Neuronal stem cell (in vitro differentiated cells): ENCODE measurements around the gene NEGR1.

Experiments
- DNase-seq: peaks from one replicate; pipeline ENCODE4 v3.0.0-alpha.2; 2013; ENCODE audit warnings: low spot score
- H2AFZ ChIP-seq: one replicate; pipeline ENCODE4 v1.6.1; 2013; ENCODE audit warnings: mild to moderate bottlenecking, low read length, inconsistent platforms
- H2AK5ac ChIP-seq: 2 replicates; pipeline ENCODE4 v1.6.1; 2013; ENCODE audit warnings: low read depth, mild to moderate bottlenecking, inconsistent platforms, low read length, moderate library complexity, mixed read lengths
- H2BK120ac ChIP-seq: 2 replicates; pipeline ENCODE4 v1.6.1; 2013; ENCODE audit warnings: low read depth, mild to moderate bottlenecking, inconsistent platforms, low read length, moderate library complexity, mixed read lengths
- H2BK12ac ChIP-seq: one replicate; pipeline ENCODE4 v1.6.1; 2013; ENCODE audit warnings: low read length, inconsistent platforms
- H2BK15ac ChIP-seq: 2 replicates; pipeline ENCODE4 v1.6.1; 2013; ENCODE audit warnings: mild to moderate bottlenecking, low read length, inconsistent platforms, mixed read lengths
- H2BK5ac ChIP-seq: one replicate; pipeline ENCODE4 v1.6.1; 2013; ENCODE audit warnings: inconsistent platforms, mild to moderate bottlenecking, low read length, moderate library complexity
- H3K14ac ChIP-seq: one replicate; pipeline ENCODE4 v1.6.1; 2013; ENCODE audit warnings: low read length, inconsistent platforms
- H3K18ac ChIP-seq: 2 replicates; pipeline ENCODE4 v1.6.1; 2013; ENCODE audit warnings: low read length, inconsistent platforms
- H3K23ac ChIP-seq: 2 replicates; pipeline ENCODE4 v1.6.1; 2013; ENCODE audit warnings: low read depth, mild to moderate bottlenecking, mixed read lengths, low read length, inconsistent platforms; ENCODE audit not compliant: poor library complexity
- H3K27ac ChIP-seq: replicated peaks from 3 replicates; pipeline ENCODE4 v1.5.1; 2013; ENCODE audit warnings: low read length, inconsistent platforms
- H3K27me3 ChIP-seq, 3 experiments: 2 replicates each; pipeline ENCODE4 v1.6.1; 2013; ENCODE audit warnings: low read length in 3 of 3, mild to moderate bottlenecking in 2 of 3, inconsistent platforms in 1 of 3, low read depth in 1 of 3, mixed read lengths in 1 of 3, moderate library complexity in 1 of 3; ENCODE audit not compliant: control insufficient read depth in 3 of 3, insufficient read depth in 3 of 3
- H3K36me3 ChIP-seq, 2 donors: replicated peaks in 1 of 2; 2 replicates each; pipeline ENCODE4 v1.6.1; 2013; ENCODE audit warnings: low read length in 2 of 2; ENCODE audit not compliant: control insufficient read depth in 2 of 2, insufficient read depth in 2 of 2
- H3K4ac ChIP-seq: 2 replicates; pipeline ENCODE4 v1.6.1; 2013; ENCODE audit warnings: inconsistent platforms, mild to moderate bottlenecking, low read length, moderate library complexity
- H3K4me1 ChIP-seq, 2 donors: 1 replicate in 1 of 2; 2 replicates in 1 of 2; pipeline ENCODE4 v1.6.1; 2013; ENCODE audit warnings: low read length in 2 of 2, low read depth in 1 of 2; ENCODE audit not compliant: control insufficient read depth in 2 of 2, insufficient read depth in 1 of 2
- H3K4me2 ChIP-seq: one replicate; pipeline ENCODE4 v1.6.1; 2013; ENCODE audit warnings: mild to moderate bottlenecking, low read length, inconsistent platforms; ENCODE audit not compliant: insufficient read depth, poor library complexity, severe bottlenecking
- H3K4me3 ChIP-seq, 2 donors: 2 replicates each; pipeline ENCODE4 v1.5.1; 2013; ENCODE audit warnings: low read length in 2 of 2, mild to moderate bottlenecking in 2 of 2, inconsistent platforms in 1 of 2, moderate library complexity in 1 of 2
- H3K79me1 ChIP-seq: one replicate; pipeline ENCODE4 v1.6.1; 2013; ENCODE audit warnings: low read depth, mild to moderate bottlenecking, inconsistent platforms, low read length, moderate library complexity
- H3K9ac ChIP-seq: one replicate; pipeline ENCODE4 v1.6.1; 2013; ENCODE audit warnings: mild to moderate bottlenecking, low read depth, low read length, inconsistent platforms; ENCODE audit not compliant: poor library complexity
- H3K9me3 ChIP-seq, 2 donors: replicated peaks in 1 of 2; 2 replicates each; pipeline versions ENCODE3 to v1.6.1; 2013; ENCODE audit warnings: low read length in 2 of 2, mild to moderate bottlenecking in 2 of 2, inconsistent platforms in 1 of 2, low read depth in 1 of 2, mixed read lengths in 1 of 2, moderate library complexity in 1 of 2; ENCODE audit not compliant: control insufficient read depth in 2 of 2, insufficient read depth in 1 of 2
- H4K8ac ChIP-seq: one replicate; pipeline ENCODE4 v1.6.1; 2013; ENCODE audit warnings: low read depth, mild to moderate bottlenecking, inconsistent platforms, low read length, moderate library complexity
- H4K91ac ChIP-seq: one replicate; pipeline ENCODE4 v1.6.1; 2013; ENCODE audit warnings: low read length, low read depth, mild to moderate bottlenecking, inconsistent platforms; ENCODE audit not compliant: poor library complexity
- WGBS, 2 donors: extraction: QIAGEN DNeasy Blood & Tissue Kit; methylation state at CpG; one replicate each; pipeline ENCODE4 v1.1.7; 2013; ENCODE audit warnings: missing lambda C conversion rate in 2 of 2, mixed read lengths in 1 of 2; ENCODE audit not compliant: insufficient read length in 2 of 2, insufficient replicate concordance in 1 of 2; ENCODE audit errors: extremely low coverage in 2 of 2; 5-methylcytosine and 5-hydroxymethylcytosine counted together

Gene NEGR1

GRCh38 chr1:71817028-71817427 lies 465.3 kb downstream of the NEGR1 start:
- H3K18ac ChIP-seq: no peak overlapping the region
- no peak overlapping the region for H4K8ac ChIP-seq
- no peak overlapping the region for H2BK15ac ChIP-seq
- no peak overlapping the region for H3K4me2 ChIP-seq
- no peak overlapping the region for H3K14ac ChIP-seq
- no peak overlapping the region for H2BK12ac ChIP-seq
- no peak overlapping the region for H3K23ac ChIP-seq
- no CpG with 5 or more reads among the region's 4 CpGs for WGBS, 2 donors
- no peak for DNase-seq
- H3K9me3 ChIP-seq: no peaks in the 10 kb centered on the region
- no peak overlapping the region for H2BK5ac ChIP-seq
- H3K79me1 ChIP-seq: no peaks in the 10 kb centered on the region
- H2AFZ ChIP-seq: no peak overlapping the region
- H4K91ac ChIP-seq: no peak overlapping the region
- H3K4ac ChIP-seq: no peak overlapping the region
- H2AK5ac ChIP-seq: no peak overlapping the region
- H3K27ac ChIP-seq: no peak overlapping the region
- no peak overlapping the region for H3K9ac ChIP-seq
- H3K36me3 ChIP-seq: no peaks in the 10 kb centered on the region
- H3K4me3 ChIP-seq: no peak overlapping the region
- H2BK120ac ChIP-seq: no peak overlapping the region
- no peaks in the 10 kb centered on the region for H3K27me3 ChIP-seq
- H3K4me1 ChIP-seq: no peaks in the 10 kb centered on the region

- H2BK120ac ChIP-seq: no peak overlapping the region
- no peak for DNase-seq
- no peak overlapping the region for H3K4ac ChIP-seq
- no peak overlapping the region for H3K4me3 ChIP-seq
- H2BK12ac ChIP-seq: no peak overlapping the region
- H3K9ac ChIP-seq: no peak overlapping the region
- no peak overlapping the region for H2BK15ac ChIP-seq
- H2AK5ac ChIP-seq: no peak overlapping the region
- no peak overlapping the region for H3K27ac ChIP-seq
- H4K91ac ChIP-seq: no peak overlapping the region
- no peak overlapping the region for H2AFZ ChIP-seq
- no CpG with 5 or more reads among the region's 3 CpGs for WGBS, 2 donors
- no peak overlapping the region for H3K4me2 ChIP-seq
- no peaks in the 10 kb centered on the region for H3K79me1 ChIP-seq
- H4K8ac ChIP-seq: no peak overlapping the region
- H3K36me3 ChIP-seq: no peaks in the 10 kb centered on the region
- H3K18ac ChIP-seq: no peak overlapping the region
- H3K14ac ChIP-seq: no peak overlapping the region
- H3K27me3 ChIP-seq: no peaks in the 10 kb centered on the region
- no peak overlapping the region for H2BK5ac ChIP-seq
- no peak overlapping the region for H3K23ac ChIP-seq
- H3K9me3 ChIP-seq: no peaks in the 10 kb centered on the region
- no peaks in the 10 kb centered on the region for H3K4me1 ChIP-seq
These were observed 473.3 kb downstream of the NEGR1 start for GRCh38 chr1:71809085-71809484.

- no peaks in the 10 kb centered on the region for H3K4me1 ChIP-seq
- no peaks in the 10 kb centered on the region for H3K79me1 ChIP-seq
- no peak overlapping the region for H3K23ac ChIP-seq
- H2AFZ ChIP-seq: no peak overlapping the region
- H3K27ac ChIP-seq: no peak overlapping the region
- H2BK120ac ChIP-seq: no peak overlapping the region
- no peak overlapping the region for H2AK5ac ChIP-seq
- H4K91ac ChIP-seq: no peak overlapping the region
- no peaks in the 10 kb centered on the region for H3K36me3 ChIP-seq
- H3K9me3 ChIP-seq: no peaks in the 10 kb centered on the region
- no peak overlapping the region for H4K8ac ChIP-seq
- H3K18ac ChIP-seq: no peak overlapping the region
- H2BK15ac ChIP-seq: no peak overlapping the region
- no peak for DNase-seq
- H2BK12ac ChIP-seq: no peak overlapping the region
- H3K4ac ChIP-seq: no peak overlapping the region
- no peaks in the 10 kb centered on the region for H3K27me3 ChIP-seq
- H3K14ac ChIP-seq: no peak overlapping the region
- WGBS, 2 donors: no CpG with 5 or more reads among the region's 2 CpGs
- no peak overlapping the region for H2BK5ac ChIP-seq
- H3K4me2 ChIP-seq: no peak overlapping the region
- peak overlapping the region; percentile 60 for H3K9ac ChIP-seq
- H3K4me3 ChIP-seq: no peak overlapping the region
These were observed 478.2 kb downstream of the NEGR1 start for GRCh38 chr1:71804140-71804539.

GRCh38 chr1:71796006-71796405 lies 486.3 kb downstream of the NEGR1 start:
- H2BK12ac ChIP-seq: no peak overlapping the region
- no peak overlapping the region for H3K14ac ChIP-seq
- no peak overlapping the region for H3K4me2 ChIP-seq
- no peak overlapping the region for H3K18ac ChIP-seq
- no peaks in the 10 kb centered on the region for H3K4me1 ChIP-seq
- H3K27ac ChIP-seq: no peak overlapping the region
- H3K4me3 ChIP-seq: no peak overlapping the region
- no peak overlapping the region for H2BK120ac ChIP-seq
- no peak overlapping the region for H3K4ac ChIP-seq
- H2AFZ ChIP-seq: no peak overlapping the region
- no peak overlapping the region for H3K9ac ChIP-seq
- no peak overlapping the region for H4K91ac ChIP-seq
- DNase-seq: no peak
- no peak overlapping the region for H2AK5ac ChIP-seq
- H3K9me3 ChIP-seq: no peaks in the 10 kb centered on the region
- no peak overlapping the region for H2BK15ac ChIP-seq
- H3K27me3 ChIP-seq: no peaks in the 10 kb centered on the region
- H3K23ac ChIP-seq: no peak overlapping the region
- H2BK5ac ChIP-seq: no peak overlapping the region
- no peak overlapping the region for H4K8ac ChIP-seq
- no peaks in the 10 kb centered on the region for H3K79me1 ChIP-seq
- no peaks in the 10 kb centered on the region for H3K36me3 ChIP-seq
